NOMO-1 treated with DMSO at 0.1 percent for 48 hours (cell line): ENCODE results near the gene ARNT2.

Source experiments
- DNase-seq: peaks from one replicate; lab custom pipeline; 2025; ENCODE audit not compliant: unreplicated experiment; lab: John Stamatoyannopoulos, UW

Gene ARNT2

DNA sequence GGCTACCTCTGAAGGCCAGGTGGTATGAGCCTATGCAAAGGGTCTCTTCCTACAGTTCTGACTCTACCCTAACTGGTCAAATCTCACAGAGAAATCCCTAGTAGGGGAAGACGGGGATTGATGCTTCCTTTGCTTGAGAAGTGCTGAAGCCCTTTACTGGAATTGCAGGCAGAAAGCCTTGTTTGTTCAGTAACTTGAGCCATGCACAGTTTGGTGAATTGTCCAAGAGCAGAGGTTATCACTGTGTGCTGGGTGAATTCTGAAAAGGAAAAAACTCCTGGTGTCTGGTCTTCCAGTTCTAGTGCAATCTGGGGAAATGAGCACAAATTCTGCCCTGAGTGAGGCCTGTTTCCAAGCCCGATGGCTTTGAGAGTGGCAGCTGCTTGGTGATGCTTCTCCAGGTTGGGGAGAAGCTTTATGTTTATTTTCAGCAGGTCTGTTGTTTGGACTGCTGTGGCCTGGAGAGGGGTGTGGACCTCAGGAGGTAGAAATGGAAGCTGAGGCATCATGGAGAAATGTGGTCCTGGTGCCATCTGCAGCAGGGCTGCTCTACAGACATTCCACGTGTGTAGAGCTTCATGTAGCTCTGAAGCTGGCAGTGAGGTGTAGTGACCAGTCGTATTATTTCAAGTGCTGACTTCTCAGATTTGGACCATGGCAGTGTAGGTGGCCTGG is 60.9 kb downstream of the ARNT2 start:
- DNase-seq = no peak

DNA sequence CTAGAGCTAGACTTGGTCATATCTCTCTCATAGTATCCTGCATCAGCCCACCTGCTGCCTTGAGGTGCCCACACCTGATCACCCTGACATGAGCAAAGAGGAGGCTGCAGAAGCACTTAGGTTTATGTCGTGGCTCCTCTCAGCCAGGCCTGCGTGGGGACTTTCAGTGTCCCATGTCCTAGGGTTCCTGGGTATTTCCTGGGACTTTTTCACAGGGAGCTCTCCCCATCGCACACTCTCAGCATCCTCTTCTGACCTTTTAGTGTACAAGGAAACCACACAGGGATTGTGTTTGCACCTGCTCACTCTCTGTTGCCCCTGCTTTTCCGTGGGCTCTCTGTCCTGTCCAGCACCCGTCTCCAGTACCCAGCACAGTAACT is 61.4 kb downstream of the ARNT2 start:
- no peak for DNase-seq

DNA sequence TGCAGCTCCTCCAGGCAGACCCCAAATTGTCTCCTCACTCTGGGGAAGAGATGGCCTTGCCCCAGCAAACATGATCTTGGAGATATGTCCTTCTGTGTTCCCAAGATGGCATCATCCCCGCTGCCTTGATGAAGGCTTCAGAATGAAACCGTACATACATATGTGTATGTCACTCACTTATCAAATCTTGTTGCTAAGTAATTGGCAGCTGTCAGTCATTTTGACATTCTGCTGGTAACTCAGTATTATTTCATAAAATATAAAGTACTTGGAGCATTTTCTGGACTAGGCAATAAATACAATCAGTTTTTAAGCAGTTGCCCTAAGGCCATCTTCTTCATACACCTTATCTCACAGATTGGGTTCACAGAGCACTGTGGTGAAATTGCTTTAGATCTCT is 62.4 kb downstream of the ARNT2 start:
- DNase-seq = no peak

DNA sequence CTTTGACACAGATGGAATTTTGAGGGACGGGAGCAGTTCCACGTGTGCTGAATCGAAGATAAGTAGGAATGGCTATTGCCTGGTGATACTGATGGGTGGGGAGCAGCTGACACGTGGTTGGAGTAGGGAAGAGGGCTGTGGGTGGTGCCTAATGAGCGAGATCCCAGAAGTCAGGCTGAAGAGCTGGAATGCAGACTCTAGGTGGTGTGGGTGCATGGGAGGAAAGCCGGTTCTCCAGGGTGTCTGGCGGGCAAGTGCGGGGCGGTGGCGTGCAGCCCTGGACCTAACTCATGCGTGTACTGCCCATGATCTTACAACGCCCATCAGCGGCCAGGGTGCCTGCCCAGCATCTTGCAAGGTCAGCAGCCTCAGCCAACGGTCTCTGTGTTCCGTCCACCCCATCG is 63.1 kb downstream of the ARNT2 start:
- DNase-seq = no peak

DNA sequence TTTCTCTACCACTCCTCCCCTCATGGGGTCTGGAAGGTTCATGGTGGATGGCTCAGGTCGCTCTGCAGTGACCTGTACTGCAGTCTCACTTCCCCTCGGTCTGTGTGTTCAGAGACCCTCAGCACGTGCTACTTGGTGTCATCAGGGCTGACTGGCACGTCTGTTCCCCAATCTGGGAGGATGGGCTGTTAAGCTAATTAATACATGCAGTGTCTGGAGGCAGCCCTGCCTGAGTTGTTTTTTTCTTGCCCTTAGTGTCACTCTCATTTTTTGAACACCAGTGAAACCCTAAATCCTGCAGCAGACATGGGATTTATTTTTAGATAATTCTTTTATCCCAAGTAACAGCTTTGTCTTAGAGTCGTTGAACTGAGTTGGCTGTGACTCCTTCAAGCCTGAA is 64.6 kb downstream of the ARNT2 start:
- DNase-seq = no peak

DNA sequence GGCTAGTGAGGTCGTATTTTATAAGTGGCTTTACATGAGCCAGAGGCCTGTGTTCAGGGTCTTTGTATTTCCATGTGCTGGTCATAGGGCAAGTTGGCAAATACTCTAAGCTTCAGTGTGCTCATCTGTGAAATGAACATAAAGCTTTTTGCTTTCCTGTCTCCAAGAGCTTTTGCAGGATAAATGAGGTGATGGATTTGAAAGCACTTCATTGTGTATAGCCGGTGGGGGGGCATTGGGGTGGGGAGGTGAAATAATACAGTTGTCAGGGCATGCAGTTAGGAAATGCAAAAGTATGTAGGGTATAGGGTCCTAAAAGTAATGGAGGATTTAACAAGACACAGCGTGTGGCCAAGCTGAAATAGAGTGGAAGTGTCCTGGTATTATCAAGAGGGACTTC is 67.7 kb downstream of the ARNT2 start:
- DNase-seq = no peak

DNA sequence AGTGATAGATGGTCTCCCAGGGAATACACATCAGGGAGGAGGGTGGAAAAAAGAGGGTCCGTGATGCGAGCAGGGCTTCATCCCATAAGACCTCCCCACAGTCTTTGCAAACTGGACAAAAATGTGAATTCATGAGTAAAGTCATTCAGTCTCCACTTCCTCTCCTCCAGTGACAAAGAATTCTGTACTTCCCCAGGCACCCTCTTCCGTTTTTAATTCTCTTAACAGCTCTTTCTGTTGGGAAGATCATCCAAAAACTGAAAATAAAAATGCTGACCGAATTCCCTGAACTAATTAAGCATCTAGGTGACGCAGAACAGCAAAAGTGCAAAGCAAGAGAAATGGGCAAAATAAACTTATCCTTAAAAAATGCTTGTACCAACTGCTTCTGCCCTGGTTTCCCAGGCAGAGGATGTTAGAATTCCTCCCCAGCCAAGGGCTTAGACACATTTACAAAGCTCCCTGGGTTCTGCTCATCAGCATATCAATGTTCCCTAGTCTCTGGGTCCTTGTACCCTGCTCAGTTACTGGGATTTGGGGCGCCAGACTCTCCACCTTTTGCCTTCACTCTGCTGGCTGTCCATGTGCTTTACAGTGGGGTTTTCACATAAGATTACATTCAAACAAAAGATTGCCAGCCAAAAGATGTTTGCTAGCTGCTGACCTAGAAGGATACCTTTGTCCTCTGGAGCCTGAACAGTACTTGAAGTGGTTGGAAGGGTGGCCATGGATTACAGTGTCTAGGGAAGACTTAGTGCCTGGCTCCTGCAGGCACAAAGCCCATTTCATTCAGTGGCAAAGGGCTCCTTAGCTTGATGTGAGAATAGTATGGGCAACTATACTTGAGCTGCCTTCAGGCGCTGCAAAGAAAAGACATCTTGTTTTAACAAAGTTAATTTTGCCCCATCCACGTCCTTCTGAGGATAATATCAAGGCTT is 69.4 kb downstream of the ARNT2 start:
- DNase-seq = peak; percentile 33

DNA sequence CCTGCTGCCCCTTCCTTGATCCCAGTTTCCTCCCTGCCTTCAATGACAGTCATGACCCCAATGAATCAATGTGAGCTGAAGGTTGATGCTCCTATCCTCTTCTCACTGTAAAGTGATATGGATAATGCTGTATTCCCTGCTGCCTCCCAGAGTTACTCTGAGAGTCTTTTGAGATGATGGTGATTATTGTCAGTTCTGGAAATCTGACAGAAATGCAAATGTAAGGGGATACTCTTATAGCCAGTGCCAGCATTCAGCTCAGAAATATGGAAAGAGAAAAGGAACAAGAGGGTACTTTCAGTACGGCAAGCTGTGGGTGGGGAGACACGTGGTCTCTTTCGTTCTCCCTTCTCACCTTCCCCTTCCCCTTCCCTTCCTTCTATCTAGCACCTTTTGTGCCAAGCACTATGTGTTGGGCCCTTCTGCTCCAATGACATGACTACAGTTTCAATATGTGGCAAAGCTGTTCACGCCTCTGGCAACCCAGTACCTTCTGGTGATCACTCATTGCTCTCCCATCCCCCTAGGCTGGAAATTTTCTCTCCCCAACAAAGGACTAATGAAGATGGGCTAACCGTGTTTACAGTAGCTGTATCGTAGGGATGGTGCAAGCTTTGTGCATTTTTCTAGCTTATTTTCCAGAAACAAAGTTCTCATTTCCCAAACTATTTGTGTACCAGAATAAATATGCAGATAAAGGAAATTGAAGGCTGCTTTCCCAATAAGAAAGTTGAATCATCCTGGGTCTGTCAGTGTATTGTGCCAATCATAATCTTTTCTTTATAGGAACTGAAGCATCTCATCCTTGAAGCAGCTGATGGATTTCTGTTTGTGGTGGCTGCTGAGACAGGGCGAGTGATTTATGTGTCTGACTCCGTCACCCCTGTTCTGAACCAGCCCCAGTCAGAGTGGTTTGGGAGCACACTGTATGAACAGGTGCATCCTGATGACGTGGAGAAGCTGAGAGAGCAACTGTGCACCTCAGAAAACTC is 70.3 kb downstream of the ARNT2 start:
- DNase-seq = no peak

DNA sequence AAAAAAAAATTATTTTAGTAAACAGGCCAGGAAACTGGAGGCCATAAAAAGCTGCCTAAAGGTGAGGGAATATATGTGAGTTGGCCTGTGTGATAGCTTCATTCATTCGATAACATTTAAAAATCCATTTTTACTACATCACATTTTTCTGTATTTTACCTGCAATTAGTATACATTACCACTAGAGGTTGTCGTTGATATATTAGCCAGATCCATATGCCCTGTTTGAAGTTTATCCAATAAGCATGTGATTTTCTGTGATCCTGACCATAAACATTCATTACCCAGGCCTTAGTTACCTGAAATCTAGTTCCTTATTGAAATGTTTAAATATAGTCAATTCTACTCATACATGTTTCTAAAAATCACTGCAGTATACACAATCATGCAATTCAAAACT is 71.4 kb downstream of the ARNT2 start:
- no peak for DNase-seq

DNA sequence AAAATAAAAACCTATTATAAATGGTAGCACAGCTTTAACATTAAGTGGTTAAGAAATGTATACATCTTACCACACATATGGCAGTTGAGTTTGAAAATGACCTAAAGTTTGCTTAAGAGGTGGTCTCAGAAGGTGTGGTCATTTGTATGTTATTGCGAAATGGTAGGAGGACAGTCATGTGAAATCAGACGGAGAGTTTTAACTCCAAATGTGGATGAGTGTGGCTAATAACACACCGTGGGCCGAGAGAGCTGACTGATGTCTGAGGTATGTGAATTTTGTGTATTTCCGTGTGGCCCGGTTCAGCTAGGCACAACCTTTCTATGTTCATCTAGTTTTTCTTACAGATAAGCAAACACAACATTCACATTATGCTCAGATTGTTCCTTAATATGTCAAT is 71.9 kb downstream of the ARNT2 start:
- no peak for DNase-seq

DNA sequence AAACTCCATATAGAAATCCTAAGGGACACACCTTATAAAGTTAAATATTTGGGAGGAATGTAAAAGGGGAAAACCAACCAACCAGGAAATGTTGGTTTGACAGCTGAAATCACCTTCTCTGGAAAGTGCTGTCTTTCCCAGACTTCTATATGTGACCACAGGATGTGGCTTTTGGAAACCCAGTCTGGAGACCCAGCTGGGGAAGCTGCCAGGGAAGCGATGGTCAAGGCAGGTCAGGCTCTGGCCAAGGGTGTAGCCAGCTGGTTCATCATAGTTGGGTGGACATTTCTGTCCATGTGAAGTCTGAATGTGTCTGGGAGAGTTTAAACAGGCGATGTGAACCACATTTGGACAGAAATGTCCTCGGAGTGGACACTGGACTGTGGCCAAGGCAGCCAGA is 73.9 kb downstream of the ARNT2 start:
- no peak for DNase-seq

DNA sequence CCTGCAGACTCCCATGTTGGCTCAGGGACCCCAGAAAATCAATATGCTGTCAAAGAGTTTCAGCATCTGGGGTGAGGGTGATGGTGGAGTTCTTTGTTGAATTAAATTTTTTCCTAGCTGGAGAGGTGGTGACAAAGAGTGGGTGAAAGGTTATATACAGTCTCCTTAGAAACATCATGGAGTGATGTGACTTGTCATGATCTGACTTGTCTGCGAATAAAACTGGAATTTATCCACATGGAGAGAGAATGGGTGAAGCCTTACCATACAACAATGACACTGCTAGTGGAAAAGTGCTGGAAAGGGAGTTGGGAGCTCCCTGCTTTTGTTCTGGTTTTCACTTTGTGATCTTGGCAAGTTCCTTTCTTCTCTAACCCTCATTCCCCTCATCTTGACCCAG is 75.0 kb downstream of the ARNT2 start:
- no peak for DNase-seq

DNA sequence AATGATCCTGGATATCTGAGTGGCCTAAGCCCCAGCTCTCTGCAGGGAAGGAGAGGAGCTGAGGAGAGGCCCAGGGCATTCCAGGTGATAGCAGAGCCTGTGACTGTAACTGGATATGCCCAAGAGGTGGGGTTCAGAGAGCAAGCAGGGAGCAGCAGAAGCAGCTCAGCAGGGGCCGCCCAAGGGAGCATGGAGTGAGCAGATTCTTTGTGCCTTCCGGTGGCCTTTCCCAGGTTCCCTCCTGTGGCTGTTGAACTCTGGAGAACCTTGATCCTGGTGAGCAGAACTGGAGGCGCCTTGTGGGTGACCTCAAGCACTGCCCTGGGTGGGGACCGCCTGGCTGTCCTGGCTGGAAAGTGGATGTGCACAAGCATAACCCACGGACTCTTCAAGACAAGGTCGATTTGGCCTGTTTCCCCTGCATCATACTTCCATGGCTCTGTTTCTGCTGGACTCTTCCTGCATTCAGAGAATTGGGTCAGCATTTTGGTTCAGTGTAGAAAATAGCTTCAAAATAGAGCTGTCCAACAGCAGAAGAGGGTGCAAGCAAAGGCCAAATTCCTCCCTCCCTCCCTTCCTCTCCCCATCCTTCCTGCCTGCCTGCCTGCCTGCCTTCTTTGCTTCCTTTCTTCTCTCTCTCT is 76.1 kb downstream of the ARNT2 start:
- no peak for DNase-seq

DNA sequence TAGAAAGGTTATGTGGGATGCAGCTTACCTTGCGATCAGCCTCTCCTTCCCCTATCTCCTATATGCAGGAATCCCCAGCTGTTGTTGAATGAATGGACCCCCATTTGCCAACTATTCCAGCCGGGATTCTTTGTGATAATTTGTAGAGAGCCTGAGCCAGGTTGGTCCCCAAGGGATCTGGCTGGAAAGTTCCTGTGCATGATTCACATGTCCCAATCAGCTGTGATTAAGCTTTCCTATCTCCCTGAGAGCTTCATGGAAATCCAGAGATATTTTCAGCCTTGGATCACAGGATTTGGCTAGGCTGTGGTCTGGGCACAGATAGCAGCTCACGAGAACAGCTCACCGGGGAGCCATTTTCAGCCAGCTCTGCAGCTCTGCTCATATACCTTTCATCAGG is 76.7 kb downstream of the ARNT2 start:
- no peak for DNase-seq

DNA sequence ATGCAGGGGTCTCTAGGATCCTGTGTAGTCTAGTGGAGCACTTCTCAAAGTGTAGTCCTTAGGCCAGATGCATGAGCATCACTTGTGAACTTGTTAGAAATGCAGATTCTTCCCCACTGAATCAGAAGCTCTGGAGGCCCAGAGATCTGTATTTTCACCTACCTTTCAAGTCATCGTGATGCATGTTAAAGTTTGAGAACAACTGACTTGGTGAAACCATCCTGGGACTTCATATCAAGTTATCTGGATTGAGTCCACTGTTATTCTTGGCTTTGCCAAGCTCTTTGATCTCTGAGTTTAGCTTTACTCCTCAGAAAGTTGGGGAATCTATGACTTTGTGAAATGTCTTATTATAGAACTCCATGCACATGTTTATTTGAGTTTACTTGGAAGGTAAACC is 78.5 kb downstream of the ARNT2 start:
- DNase-seq = no peak

DNA sequence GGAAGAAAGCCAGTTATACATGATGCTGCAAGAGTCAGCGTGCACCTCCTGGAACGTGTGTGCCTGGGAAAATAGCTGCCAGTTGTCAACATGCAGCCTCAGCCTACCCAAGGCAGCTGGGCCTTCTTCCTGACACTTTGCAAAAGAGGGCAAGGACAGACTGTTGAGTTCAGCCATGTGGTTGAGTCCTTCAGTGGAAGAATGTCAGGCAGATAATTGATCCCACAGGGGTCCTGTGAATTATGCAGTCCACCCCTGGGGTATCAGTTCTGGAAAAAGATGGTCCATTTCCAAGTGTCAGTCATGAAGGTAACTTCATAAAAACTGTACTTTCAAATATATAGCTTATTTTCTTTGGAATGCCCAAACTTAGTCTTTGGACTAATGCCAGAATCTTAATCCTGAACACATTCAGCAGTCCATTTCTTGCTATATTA is 79.6 kb downstream of the ARNT2 start:
- no peak for DNase-seq

DNA sequence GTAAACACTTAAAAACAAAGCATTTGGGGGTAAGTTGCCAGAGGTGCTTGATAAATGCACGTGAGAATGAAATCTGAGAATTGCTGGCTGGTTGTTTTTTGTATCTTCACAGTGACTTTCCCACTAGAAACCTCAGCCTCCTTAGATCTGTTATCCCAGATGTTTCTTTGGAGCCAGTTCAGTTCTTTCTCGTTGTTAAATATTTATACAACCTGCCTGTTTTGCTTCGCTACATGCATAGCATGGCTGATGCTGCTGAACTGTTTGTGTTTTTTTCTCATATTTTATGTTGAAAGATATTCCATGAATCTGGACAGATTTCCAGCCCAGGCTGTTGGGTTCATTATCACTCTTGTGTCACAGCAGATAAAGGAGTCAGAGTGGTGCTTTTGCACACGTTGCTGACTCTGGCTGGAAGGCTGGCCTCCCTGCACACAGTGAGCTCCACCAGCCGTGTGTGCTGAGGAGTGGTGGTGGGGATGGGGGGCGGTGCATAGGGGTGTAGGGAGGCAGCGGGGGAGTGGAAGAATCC is 80.2 kb downstream of the ARNT2 start:
- DNase-seq = no peak

DNA sequence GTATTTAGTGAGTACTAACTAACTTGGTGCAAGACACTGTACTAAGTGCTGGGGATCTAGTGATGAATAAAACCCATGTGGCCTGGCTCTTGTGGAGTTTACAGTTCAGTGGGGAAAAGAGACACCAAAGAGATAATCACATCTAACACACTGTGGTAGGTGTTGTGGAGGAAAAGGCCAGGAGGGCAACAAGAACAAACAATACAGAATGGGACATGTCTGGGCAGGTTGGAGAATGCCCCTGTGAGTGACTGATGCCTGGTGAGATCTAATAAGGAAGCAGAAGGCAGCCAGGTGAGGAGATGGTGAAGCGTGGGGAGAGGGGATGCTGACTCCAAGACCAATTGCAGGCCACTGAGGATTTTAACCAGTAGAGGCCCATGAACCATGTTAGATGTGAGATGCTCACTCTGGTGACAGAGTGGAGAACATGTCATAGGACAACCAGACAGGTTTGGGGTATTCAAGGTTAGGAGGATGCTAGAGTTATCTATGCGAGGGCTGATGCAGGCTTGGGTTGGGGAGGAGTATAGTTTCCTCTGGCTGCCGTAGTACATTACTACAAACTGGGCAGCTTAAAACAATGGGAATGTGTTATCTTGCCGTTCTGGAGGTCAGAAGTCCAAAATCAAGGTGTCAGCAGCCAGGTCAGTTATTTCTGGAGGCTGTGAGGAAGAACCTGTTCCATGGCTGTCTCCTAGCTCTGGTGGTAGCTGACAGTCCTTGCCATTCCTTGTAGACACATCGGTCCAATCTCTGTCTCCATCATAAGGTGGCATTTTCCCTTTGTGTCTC is 81.4 kb downstream of the ARNT2 start:
- no peak for DNase-seq

DNA sequence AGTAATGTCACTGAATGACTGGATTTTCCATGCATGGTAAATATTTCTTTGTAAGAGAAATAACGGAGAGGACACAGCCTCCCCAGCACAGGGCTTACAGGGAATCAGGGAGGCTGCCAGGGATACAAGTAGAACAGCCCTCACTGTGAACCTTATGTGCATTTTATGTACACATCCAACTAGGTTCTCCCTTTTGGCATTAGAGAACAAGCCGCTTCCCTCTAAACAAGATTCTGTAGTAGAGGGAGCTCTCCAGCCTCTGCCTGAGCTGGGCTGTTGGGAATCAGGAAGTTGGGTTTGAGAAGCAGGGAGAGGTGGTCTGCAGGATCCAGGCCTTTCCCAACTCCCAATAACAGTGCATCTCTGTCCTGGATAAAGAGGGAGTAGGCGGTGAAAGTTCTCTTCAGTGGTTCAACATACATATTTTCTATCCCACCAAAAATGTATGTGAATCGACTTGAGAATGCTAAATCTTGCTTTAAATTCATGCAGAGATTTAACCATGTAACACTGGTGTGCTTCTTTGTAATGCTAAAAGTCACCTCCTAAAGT is 83.7 kb downstream of the ARNT2 start:
- no peak for DNase-seq
